ENCODE data around the gene MRPS18C. TPM values are rescaled to one million over a fixed set of nuclear protein-coding genes. Genes with fewer than 3 reads are reported as not detected.
"Not testable (repeated sequence)": the region's sequence is repeated elsewhere in the genome, so short reads cannot be mapped to it uniquely, and the experiment has no call there.

MRPS18C gene
- total RNA-seq, 1 donor from 2014 or later: 17.2 TPM

DNA sequence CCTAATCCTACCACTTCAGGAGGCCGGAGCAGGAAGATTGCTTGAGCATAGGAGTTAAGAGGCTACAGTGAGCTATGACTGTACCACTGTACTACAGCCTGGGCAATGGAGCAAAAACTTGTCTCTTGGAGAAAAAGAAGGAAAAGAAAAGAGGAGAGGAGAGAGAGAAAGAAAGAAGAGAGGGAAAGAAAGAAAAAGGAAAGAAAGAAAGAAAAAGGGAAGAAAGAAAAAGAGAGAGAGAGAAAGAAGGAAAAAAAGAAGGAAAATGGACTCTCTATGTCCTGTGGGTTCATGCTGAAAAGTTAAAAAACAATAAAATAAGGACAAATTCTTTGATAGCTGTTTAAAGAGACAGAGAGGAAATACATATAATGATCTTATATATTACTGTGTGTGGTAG is 42.3 kb downstream of the MRPS18C start:
- no peak for DNase-seq (ENCODE audit: low read depth)

DNA sequence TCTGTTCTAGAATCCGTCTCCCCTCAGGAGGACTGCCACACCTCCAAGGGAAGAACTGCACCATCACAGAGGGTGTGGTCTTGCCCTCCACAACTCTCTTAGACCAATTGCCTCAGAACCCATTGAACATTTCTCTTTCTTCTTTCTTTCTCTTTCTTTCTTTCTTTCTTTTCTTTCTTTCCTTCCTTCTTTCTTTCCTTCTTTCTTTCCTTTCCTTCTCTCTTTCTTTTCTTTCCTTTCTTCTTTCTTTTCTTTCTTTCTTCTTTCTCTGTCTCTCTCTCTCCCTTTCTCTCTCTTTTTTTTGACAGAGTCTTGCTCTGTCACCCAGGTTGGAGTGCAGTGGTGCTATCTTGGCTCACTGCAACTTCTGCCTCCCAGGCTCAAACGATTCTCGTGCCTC is 45.8 kb downstream of the MRPS18C start:
- DNase-seq (ENCODE audit: low read depth): not testable (repeated sequence)

DNA sequence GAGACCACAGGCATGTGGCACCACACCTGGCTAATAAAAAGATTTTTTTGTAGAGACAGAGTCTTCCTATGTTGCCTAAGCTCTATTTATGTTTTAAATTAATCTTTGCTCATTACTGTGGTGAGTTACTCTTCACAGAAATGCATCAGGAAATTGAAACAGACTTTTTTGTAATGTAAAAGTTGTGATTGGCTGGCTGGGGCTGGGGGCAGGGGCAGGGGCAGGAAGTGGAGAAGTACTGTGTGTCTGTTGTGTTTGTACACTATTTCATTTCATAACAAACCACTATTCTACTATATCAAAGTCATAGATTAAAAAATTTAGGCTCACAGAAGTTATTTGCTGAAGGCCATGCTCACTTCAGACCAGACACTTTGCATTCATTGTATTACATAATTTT is 48.1 kb downstream of the MRPS18C start:
- DNase-seq (ENCODE audit: low read depth): no peak

DNA sequence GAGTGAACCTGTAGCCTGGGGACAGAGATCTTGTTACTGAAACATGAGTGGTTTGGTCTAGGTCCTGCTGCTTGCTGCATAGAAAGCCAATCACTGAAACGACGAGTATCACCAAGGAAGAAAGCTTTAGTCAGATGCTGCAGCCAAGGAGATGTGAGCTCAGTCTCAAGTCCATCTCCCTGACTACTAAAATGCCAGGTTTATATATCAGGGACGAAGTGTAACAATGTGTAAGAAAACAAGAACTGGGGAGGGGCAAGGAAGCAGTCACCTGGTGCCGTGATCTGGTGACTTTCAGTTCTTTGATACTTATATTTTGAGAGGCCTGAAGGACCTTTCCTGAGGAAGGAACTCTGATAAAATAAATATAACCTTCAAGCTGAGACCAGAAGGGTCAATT is 48.6 kb downstream of the MRPS18C start:
- DNase-seq (ENCODE audit: low read depth): no peak

DNA sequence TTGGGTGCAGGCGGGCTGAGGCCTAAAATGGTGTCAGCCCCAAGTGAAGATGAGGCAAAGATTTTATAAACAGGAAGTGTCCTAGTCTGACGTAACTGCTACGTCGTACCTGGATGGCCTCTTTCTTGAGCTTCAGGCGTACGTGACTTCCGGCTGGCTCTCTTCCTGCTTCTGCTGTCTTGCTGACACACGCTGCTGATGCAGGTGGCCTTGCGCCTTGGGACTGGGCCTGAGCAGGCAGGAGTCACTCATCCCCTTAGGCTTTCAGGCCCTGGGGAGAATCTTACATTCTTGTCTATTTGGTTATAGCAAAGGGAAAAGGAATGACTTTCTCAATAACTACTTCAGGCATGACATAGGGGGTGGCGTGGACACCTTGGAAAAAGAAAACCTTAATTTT is 49.1 kb downstream of the MRPS18C start:
- no peak for DNase-seq (ENCODE audit: low read depth)

DNA sequence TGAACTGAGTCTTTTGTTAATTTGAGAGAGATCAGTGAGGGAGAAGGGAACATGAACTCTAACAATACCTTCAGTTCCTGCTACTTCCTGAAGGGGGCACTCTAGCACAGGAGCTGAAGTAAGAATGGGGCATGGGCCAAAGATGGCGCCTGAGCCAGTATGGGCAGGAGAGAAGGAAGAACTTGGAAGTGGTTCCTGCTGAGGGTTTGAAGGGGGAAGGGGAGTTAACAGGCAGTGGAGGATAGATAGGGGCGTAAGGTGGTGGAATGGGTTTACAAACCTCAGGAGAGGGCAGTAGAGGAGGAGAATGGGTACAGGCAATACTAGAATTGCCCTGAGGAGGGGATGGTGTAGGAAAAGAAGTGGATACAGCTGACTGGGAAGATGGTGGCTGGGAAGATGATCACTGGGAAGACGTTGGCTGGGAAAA is 53.3 kb downstream of the MRPS18C start:
- DNase-seq (ENCODE audit: low read depth): peak; percentile 51

DNA sequence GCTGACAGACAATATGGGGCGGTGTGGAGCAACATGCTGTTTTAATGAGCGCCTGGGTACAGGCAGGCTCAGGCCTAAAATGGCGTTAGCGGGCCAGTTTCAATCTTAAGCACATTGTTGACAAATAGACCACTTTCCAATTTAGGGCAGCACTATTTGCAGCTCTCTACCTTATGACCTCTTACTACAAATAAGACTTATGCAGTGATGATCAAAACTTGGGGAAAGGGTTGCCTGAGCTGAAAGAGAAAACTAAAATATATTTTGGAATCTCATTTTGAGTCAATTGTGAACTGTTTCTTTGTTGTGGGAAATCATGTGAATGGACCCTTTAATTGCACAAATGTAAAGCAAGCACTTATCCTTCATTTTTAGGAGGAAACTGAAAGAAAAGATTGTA is 54.6 kb downstream of the MRPS18C start:
- DNase-seq (ENCODE audit: low read depth): no peak

Other genes starting within 250 kb of the MRPS18C start
- gene COQ2, start 171.3 kb upstream of the MRPS18C start, total RNA-seq: 17.1 and 24.8 TPM in 2 replicates
- gene HPSE, start 121.2 kb upstream of the MRPS18C start, total RNA-seq: 2.7 and 3.8 TPM in 2 replicates
- gene HELQ, start 235 bp upstream of the MRPS18C start, total RNA-seq: 7.1 and 22.2 TPM in 2 replicates
- gene ABRAXAS1, start 29.0 kb downstream of the MRPS18C start, total RNA-seq: 15.4 and 25.4 TPM in 2 replicates
- gene GPAT3, start 80.0 kb downstream of the MRPS18C start, total RNA-seq: 6.7 and 18.9 TPM in 2 replicates

Measured in renal cortical epithelial cell (primary cell).